PC-9 (cell line): ENCODE measurements around the gene SLC38A10. TPM values are rescaled to one million over a fixed set of nuclear protein-coding genes. Genes with fewer than 3 reads are reported as not detected.

Experiments
- BruUV-seq: library from RNA; stranded (reverse); fragments of 400-500 nt; replicated peaks from 2 replicates; lab custom pipeline; 2021; lab: Mats Ljungman, UMichigan
- CTCF ChIA-PET: fragments of 300-600 bp; sonication (Branson Sonifier 250); formaldehyde crosslinking; loops from one replicate; lab custom pipeline; 2022; ENCODE audit warnings: antibody characterized with exemption; lab: Charles Lee
- POLR2A ChIA-PET: fragments of 300-600 bp; sonication (Branson Sonifier 250); formaldehyde crosslinking; loops from one replicate; lab custom pipeline; 2022; ENCODE audit warnings: antibody characterized with exemption; ENCODE audit not compliant: unreplicated experiment; lab: Charles Lee
- DNase-seq, 2 experiments: peaks; one replicate each; pipeline versions ENCODE4 v3.0.0 to v3.0.0-alpha.2; 2015 to 2022; ENCODE audit warnings: mixed read lengths in 1 of 2
- H2AFZ ChIP-seq: fragments of 200-600 bp; sonication (generic); 2 replicates; pipeline ENCODE4 v1.8.1; 2017; ENCODE audit warnings: antibody characterized with exemption
- H3F3A ChIP-seq: fragments of 200-600 bp; sonication (generic); 2 replicates; pipeline ENCODE4 v1.8.1; 2017; ENCODE audit warnings: antibody characterized with exemption, mild to moderate bottlenecking, low read depth; ENCODE audit not compliant: insufficient read depth
- H3K27ac ChIP-seq: fragments of 200-600 bp; sonication (generic); 2 replicates; pipeline ENCODE4 v1.6.1; 2016; ENCODE audit warnings: mixed run types
- H3K27me3 ChIP-seq: fragments of 200-600 bp; sonication (generic); 2 replicates; pipeline ENCODE4 v1.6.1; 2016; ENCODE audit warnings: low read depth, mixed run types; ENCODE audit not compliant: insufficient read depth
- H3K36me3 ChIP-seq: fragments of 200-600 bp; sonication (generic); 2 replicates; pipeline ENCODE4 v1.6.1; 2016; ENCODE audit warnings: low read depth, mixed run types
- H3K4me1 ChIP-seq: fragments of 200-600 bp; sonication (generic); replicated peaks from 2 replicates; pipeline ENCODE4 v1.6.1; 2016; ENCODE audit warnings: mixed run types; ENCODE audit not compliant: insufficient read depth
- H3K4me2 ChIP-seq: fragments of 200-600 bp; sonication (generic); 2 replicates; pipeline ENCODE4 v1.6.1; 2017; ENCODE audit warnings: mixed run types
- H3K4me3 ChIP-seq: fragments of 200-600 bp; sonication (generic); 2 replicates; pipeline ENCODE4 v1.6.1; 2016; ENCODE audit warnings: mixed run types
- H3K79me2 ChIP-seq: fragments of 200-600 bp; sonication (generic); 2 replicates; pipeline ENCODE4 v1.6.1; 2017; ENCODE audit warnings: low read depth, mixed run types
- H3K9me2 ChIP-seq: fragments of 200-600 bp; sonication (generic); 2 replicates; pipeline ENCODE4 v1.8.1; 2017; ENCODE audit warnings: mild to moderate bottlenecking; ENCODE audit not compliant: insufficient read depth
- H3K9me3 ChIP-seq: fragments of 200-600 bp; sonication (generic); 2 replicates; pipeline ENCODE4 v1.8.1; 2016; ENCODE audit warnings: low read depth; ENCODE audit not compliant: insufficient read depth
- H4K20me1 ChIP-seq: fragments of 200-600 bp; sonication (generic); 2 replicates; pipeline ENCODE4 v1.8.1; 2017; ENCODE audit not compliant: insufficient read depth
- CTCF ChIP-seq: fragments of 200-600 bp; sonication (generic); conservative IDR thresholded peaks from 2 replicates; pipeline ENCODE4 v1.6.1; 2017; ENCODE audit warnings: mixed run types, antibody characterized with exemption, mild to moderate bottlenecking, moderate library complexity
- EZH2 ChIP-seq: fragments of 200-600 bp; sonication (generic); IDR thresholded peaks from 2 replicates; pipeline ENCODE4 v1.8.0; 2017; ENCODE audit warnings: antibody characterized with exemption, low read depth
- intact Hi-C: fragments of 100-400 bp; cut with micrococcal nuclease; formaldehyde crosslinking; loops from one replicate; pipeline ENCODE4 v1.10.0; 2022; ENCODE audit not compliant: unreplicated experiment
- total RNA-seq: library from RNA; stranded (reverse); gene quantifications from 2 replicates; pipeline ENCODE4 v1.2.3, GENCODE V29; 2021

Gene SLC38A10
- total RNA-seq, 1 experiment from 2014 or later: 127 TPM

GRCh38 chr17:81330884-81331245 lies 35.8 kb upstream of the SLC38A10 start:
- no peaks in the 10 kb centered on the region for H3K9me2 ChIP-seq
- intact Hi-C loops: no loop called here
- no peaks in the 10 kb centered on the region for H4K20me1 ChIP-seq
- H3K4me2 ChIP-seq: peak overlapping the region; percentile 92
- no peaks in the 10 kb centered on the region for H3K9me3 ChIP-seq
- BruUV-seq: no TSS peak
- no peak for TF ChIP-seq CTCF
- TF ChIP-seq EZH2: no peak
- peaks cover 40% of the 10 kb centered on the region for H3F3A ChIP-seq
- H2AFZ ChIP-seq: no peak overlapping the region
- H3K36me3 ChIP-seq: no peaks in the 10 kb centered on the region
- no peaks in the 10 kb centered on the region for H3K79me2 ChIP-seq
- peak overlapping the region; percentile 49; the same call in 1 of the 2 replicates for H3K4me3 ChIP-seq
- H3K4me1 ChIP-seq: peaks cover 70% of the 10 kb centered on the region
- peak overlapping the region; percentile 90 for H3K27ac ChIP-seq
- no peaks in the 10 kb centered on the region for H3K27me3 ChIP-seq
- ChIA-PET CTCF (no interaction called here), POLR2A (interaction anchor here (0.7 kb wide), 1 partner anchor 661 kb away, joined by 3 read pairs; no protein-coding TSS in a partner anchor)
- no peak for DNase-seq

GRCh38 chr17:81329927-81330883 lies 35.1 kb upstream of the SLC38A10 start:
- no peaks in the 10 kb centered on the region for H3K36me3 ChIP-seq
- peak overlapping the region; percentile 90 for H3K27ac ChIP-seq
- H3K9me2 ChIP-seq: no peaks in the 10 kb centered on the region
- intact Hi-C loops: loop anchor here (1.0 to 2.0 kb wide), 4 partner anchors 21 to 65 kb away; partner anchors contain the start of gene BAHCC1
- H3K9me3 ChIP-seq: no peaks in the 10 kb centered on the region
- no peaks in the 10 kb centered on the region for H3K27me3 ChIP-seq
- ChIA-PET POLR2A (interaction anchor here (0.6 to 1.2 kb wide), 7 partner anchors 10 to 661 kb away, joined by 3 to 10 read pairs (median 6); partner anchors contain the start of gene BAHCC1), CTCF (interaction anchor here (0.6 to 1.2 kb wide), 3 partner anchors 21 to 236 kb away, joined by 3 to 7 read pairs (median 3); no protein-coding TSS in a partner anchor)
- no peak for TF ChIP-seq EZH2
- no peak; the same call in 1 of the 2 replicates for TF ChIP-seq CTCF
- H3K4me3 ChIP-seq: peak overlapping the region; percentile 49; the same call in 1 of the 2 replicates
- DNase-seq: peak; percentile 67 to 75
- H3K79me2 ChIP-seq: no peaks in the 10 kb centered on the region
- H2AFZ ChIP-seq: no peak overlapping the region
- H3F3A ChIP-seq: peaks cover 40% of the 10 kb centered on the region
- H3K4me1 ChIP-seq: peaks cover 63% of the 10 kb centered on the region
- no peaks in the 10 kb centered on the region for H4K20me1 ChIP-seq
- TSS peak; percentile 76 for BruUV-seq
- peak overlapping the region; percentile 92 for H3K4me2 ChIP-seq
